Measurements from ENCODE around the gene RPUSD1. TPM values are rescaled to one million over a fixed set of nuclear protein-coding genes. Genes with fewer than 3 reads are reported as not detected.

RPUSD1 gene
- total and polyA plus RNA-seq, 9 donors = 11.1 to 18.6 (median 15.4) TPM; not detected in 1

GRCh38 chr16:761625-762513 is 26.3 kb downstream of the RPUSD1 start:
- no peaks in the 10 kb centered on the region for H3K9me3 ChIP-seq
- H3K4me3 ChIP-seq = no peak overlapping the region
- no peaks in the 10 kb centered on the region for H3K36me3 ChIP-seq
- intact Hi-C loops (cut with DNase I) = no loop called here
- no peak overlapping the region for H3K27ac ChIP-seq
- WGBS, 3 donors = 56 to 62% (median 61%) methylated on average over 17 to 22 of the region's 22 CpGs
- no peaks in the 10 kb centered on the region for H3K4me1 ChIP-seq (ENCODE audit: insufficient read depth)
- TF ChIP-seq CTCF (IDR thresholded peaks at IDR 0.05) (no peak), EP300 (IDR thresholded peaks at IDR 0.05) (no peak)
- no peak for DNase-seq
- no peaks in the 10 kb centered on the region for H3K27me3 ChIP-seq

GRCh38 chr16:760545-761343 is 27.4 kb downstream of the RPUSD1 start, which contains the start of gene MSLN:
Gene MSLN (plus strand): TSS chr16:760734. CDS start chr16:762681, 1,947 bp downstream.
- H3K27me3 ChIP-seq = no peaks in the 10 kb centered on the region
- no peak within 1 kb of the TSS for H3K27ac ChIP-seq
- TF ChIP-seq EP300 (IDR thresholded peaks at IDR 0.05) (no peak), POLR2A (IDR thresholded peaks at IDR 0.05) (no peak), CTCF (IDR thresholded peaks at IDR 0.05) (no peak)
- no peak within 1 kb of the TSS for H3K4me3 ChIP-seq
- intact Hi-C loops (cut with DNase I) = no loop called here
- 39 to 53% (median 49%) methylated on average over 35 to 37 of the region's 37 CpGs for WGBS, 3 donors
- no peak for DNase-seq
- peaks cover 0 to 4% of the 10 kb centered on the region in 2 donors for H3K9me3 ChIP-seq
- no peaks in the 10 kb centered on the region for H3K36me3 ChIP-seq
- no peaks in the 10 kb centered on the region for H3K4me1 ChIP-seq (ENCODE audit: insufficient read depth)

GRCh38 chr16:760065-760464 is 28.1 kb downstream of the RPUSD1 start:
- 35 to 46% (median 35%) methylated on average over 10 to 15 of the region's 15 CpGs for WGBS, 3 donors
- no peak for TF ChIP-seq EP300 (IDR thresholded peaks at IDR 0.05)
- no peak for TF ChIP-seq CTCF (IDR thresholded peaks at IDR 0.05)
- no peak for TF ChIP-seq POLR2A (IDR thresholded peaks at IDR 0.05)

GRCh38 chr16:759110-759910 is 28.9 kb downstream of the RPUSD1 start:
- H3K27ac ChIP-seq = no peak overlapping the region
- 77 to 80% (median 78%) methylated on average over 34 of the region's 34 CpGs for WGBS, 3 donors
- no peaks in the 10 kb centered on the region for H3K36me3 ChIP-seq
- intact Hi-C loops (cut with DNase I) = no loop called here
- H3K27me3 ChIP-seq = no peaks in the 10 kb centered on the region
- peaks cover 0 to 4% of the 10 kb centered on the region in 2 donors for H3K9me3 ChIP-seq
- TF ChIP-seq CTCF (IDR thresholded peaks at IDR 0.05) (no peak), EP300 (IDR thresholded peaks at IDR 0.05) (no peak), POLR2A (IDR thresholded peaks at IDR 0.05) (no peak)
- H3K4me3 ChIP-seq = no peak overlapping the region
- no peak for DNase-seq
- H3K4me1 ChIP-seq (ENCODE audit: insufficient read depth) = no peaks in the 10 kb centered on the region

More at GRCh38 chr16:760065-760464, 28.1 kb downstream of the RPUSD1 start:
- H3K27me3 ChIP-seq = no peaks in the 10 kb centered on the region
- H3K4me3 ChIP-seq = no peak overlapping the region
- no peaks in the 10 kb centered on the region for H3K36me3 ChIP-seq
- intact Hi-C loops (cut with DNase I) = no loop called here
- DNase-seq = no peak
- H3K4me1 ChIP-seq (ENCODE audit: insufficient read depth) = no peaks in the 10 kb centered on the region
- H3K27ac ChIP-seq = no peak overlapping the region
- H3K9me3 ChIP-seq = peaks cover 0 to 4% of the 10 kb centered on the region in 2 donors
